HEK293T (cell line): ENCODE results near the gene SYDE2.

ENCODE experiments used
- BHLHE40 ChIP-seq: fragments of 450-650 bp; IDR thresholded peaks from 2 replicates; pipeline ENCODE4 v1.6.1; 2016; ENCODE audit warnings: mild to moderate bottlenecking, moderate library complexity, borderline replicate concordance
- ELF4 ChIP-seq: fragments of 450-650 bp; IDR thresholded peaks from 2 replicates; pipeline ENCODE4 v1.6.1; 2017; ENCODE audit warnings: antibody characterized with exemption
- FOXA1 ChIP-seq: fragments of 450-650 bp; IDR thresholded peaks from 2 replicates; pipeline ENCODE4 v1.6.1; 2016; ENCODE audit warnings: mild to moderate bottlenecking
- FOXK2 ChIP-seq: fragments of 450-650 bp; IDR thresholded peaks from 2 replicates; pipeline ENCODE4 v1.6.1; 2016; ENCODE audit warnings: mild to moderate bottlenecking
- FOXM1 ChIP-seq: fragments of 450-650 bp; IDR thresholded peaks from 2 replicates; pipeline ENCODE4 v1.6.1; 2017; ENCODE audit warnings: mild to moderate bottlenecking, borderline replicate concordance
- HDGF ChIP-seq: fragments of 450-650 bp; IDR thresholded peaks from 2 replicates; pipeline ENCODE4 v1.6.1; 2017; ENCODE audit warnings: antibody characterized with exemption, borderline replicate concordance
- L3MBTL2 ChIP-seq: fragments of 450-650 bp; conservative IDR thresholded peaks from 2 replicates; pipeline ENCODE4 v1.6.1; 2016; ENCODE audit warnings: mild to moderate bottlenecking
- PKNOX1 ChIP-seq: fragments of 450-650 bp; IDR thresholded peaks from 2 replicates; pipeline ENCODE4 v1.6.1; 2016
- SP1 ChIP-seq: fragments of 450-650 bp; IDR thresholded peaks from 2 replicates; pipeline ENCODE4 v1.6.1; 2017
- SUZ12 ChIP-seq: fragments of 450-650 bp; IDR thresholded peaks from 2 replicates; pipeline ENCODE4 v1.6.1; 2016; ENCODE audit warnings: mild to moderate bottlenecking
- ZNF384 ChIP-seq: fragments of 450-650 bp; IDR thresholded peaks from 2 replicates; pipeline ENCODE4 v1.6.1; 2016

DNA sequence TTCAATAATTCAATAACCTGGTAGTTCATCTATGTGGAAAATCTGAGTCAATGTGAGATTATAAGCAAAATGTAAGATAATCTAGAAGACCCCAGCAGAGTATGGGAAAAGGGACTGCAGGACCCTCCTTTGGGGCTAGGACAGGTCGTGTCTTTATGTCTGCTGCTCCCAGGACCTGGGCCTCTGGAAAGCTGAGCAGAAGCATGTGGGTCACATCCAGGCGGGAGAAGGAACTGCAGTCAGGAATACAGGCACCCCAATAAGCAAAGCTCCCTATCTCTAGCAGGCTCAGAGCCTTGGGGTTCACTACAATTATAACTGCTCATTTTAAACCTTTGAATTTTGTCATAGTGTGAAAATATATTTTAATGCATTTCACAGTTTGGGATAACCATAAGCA, 78.6 kb downstream of the SYDE2 start:
- TF ChIP-seq ELF4 = no peak
- TF ChIP-seq HDGF = no peak
- no peak for TF ChIP-seq BHLHE40
- no peak for TF ChIP-seq SP1
- TF ChIP-seq L3MBTL2 = no peak
- TF ChIP-seq SUZ12 = no peak
- no peak for TF ChIP-seq ZNF384
- no peak for TF ChIP-seq FOXK2
- TF ChIP-seq FOXM1 = no peak
- TF ChIP-seq PKNOX1 = no peak
- no peak for TF ChIP-seq FOXA1
